ENCODE results near the gene PRR33.

PRR33 gene

DNA sequence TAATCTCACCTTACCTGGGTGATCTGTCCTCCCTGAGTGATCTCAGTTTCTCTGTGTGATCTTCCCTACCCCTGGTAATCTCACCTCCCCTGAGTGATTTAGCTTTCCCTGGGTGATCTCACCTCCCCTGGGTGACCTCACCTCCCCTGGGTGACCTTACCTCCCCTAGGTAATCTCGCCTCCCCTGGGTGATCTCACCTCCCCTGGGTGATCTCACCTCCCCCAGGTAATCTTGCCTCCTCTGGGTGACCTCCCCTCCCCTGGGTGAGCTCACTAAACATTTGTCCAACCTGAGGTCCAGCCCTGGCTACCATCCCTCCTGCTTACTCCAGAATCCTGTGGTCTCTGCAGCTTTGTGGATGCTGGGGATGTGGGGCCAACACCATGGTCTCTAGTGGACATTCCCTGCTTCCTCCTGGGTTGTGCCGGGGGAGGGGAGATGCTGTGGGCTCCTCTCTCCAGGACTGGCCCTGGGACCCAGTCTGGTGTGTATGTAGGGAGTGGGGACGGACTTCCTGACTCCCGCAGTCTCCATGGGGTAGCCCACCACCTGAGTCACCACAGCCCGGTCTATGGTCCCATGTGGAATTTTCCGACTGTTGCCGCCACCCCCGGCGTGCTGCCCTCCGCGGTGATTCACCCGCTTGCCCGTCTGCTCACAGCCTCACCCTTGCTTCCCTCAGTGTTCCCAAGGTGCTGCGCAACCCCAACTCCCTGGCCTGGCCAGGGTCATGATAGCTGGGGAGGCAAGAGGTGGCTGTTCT, 28.9 kb downstream of the PRR33 start:
- no peak for DNase-seq (ENCODE audit: low read depth in 2 of 2)

DNA sequence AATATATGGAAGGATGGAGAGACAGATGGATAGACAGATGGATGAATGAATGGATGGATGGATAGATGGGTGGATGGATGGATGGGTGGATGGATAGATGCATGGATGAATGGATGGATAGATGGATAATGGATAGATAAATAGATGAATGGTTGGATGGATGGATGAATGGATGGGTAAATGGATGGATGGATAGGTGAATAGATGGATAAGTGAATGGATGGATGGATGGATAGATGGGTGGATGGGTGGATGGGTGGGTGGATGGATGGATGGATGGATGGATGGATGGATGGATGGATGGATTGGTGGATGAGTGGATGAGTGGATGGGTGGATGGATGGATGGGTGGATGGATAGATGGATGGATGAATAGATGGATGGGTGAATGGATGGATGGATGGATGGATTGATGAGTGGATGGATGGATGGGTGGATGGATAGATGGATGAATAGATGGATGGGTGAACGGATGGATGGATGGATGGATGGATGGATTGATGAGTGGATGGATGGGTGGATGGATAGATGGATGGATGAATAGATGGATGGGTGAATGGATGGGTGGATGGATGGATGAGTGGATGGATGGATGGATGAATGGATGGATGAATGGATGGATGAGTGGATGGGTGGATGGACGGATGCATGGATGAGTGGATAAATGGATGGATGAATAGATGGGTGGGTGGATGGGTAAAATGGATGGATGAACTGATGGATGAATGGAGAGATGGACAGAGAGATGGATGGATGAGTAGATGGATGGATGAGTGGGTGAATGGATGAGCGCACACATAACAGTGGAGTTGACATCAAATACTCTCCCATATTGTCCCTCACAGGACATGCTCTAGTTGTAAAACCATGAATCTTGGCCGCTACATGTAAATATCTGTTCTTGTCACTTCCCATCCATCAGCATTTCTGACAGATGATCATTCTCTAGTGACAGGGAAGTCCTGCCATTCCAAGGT, 30.0 kb downstream of the PRR33 start:
- no peak for DNase-seq (ENCODE audit: low read depth in 2 of 2)

GRCh38 chr11:1860108-1860507, 31.6 kb downstream of the PRR33 start:
- no peak for DNase-seq (ENCODE audit: low read depth in 2 of 2)

DNA sequence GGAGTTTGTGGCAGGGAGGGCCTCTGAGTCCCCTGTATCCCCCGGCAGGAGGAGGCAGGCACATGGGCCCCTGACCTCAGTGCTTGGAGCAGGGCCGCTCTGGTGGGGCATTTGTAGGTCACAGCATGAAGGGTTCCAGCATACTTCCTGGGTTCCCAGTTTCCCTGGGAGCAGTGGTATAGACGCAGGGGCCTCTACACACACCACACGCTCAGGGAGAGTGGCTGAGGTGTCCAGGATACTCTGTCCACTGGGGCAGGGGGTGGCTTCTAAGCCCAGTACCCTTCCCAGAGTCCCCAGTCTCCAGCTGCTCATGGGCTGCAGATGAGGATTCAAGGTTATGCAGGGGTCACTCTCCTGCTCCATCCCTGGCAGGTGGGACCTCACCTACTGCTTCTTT, 32.7 kb downstream of the PRR33 start:
- no peak for DNase-seq (ENCODE audit: low read depth in 2 of 2)

- DNase-seq (ENCODE audit: low read depth in 2 of 2) = no peak
Measured at GRCh38 chr11:1858576-1858975, 33.1 kb downstream of the PRR33 start.

GRCh38 chr11:1858154-1858553, 33.5 kb downstream of the PRR33 start:
- DNase-seq (ENCODE audit: low read depth in 2 of 2) = no peak

DNA sequence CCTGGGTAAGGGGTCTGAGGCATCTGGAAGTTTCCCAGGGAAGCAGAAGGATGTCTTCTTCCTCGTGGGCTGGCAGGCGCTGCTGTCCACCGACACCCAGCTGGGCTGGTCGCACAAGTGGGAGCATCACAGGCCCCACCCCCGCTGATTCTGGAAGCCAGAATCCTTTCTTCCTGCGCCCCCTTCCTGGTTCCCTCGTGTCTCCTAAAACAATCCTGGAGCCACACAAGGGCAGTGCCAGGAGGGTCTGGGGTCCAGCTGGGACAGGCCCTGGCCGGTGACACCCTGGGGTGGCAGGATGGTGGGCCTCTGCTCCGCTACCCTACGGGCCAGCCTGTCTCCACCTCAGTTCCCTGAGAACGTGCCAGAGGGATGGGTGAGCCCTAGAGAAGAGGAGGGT, 34.6 kb downstream of the PRR33 start:
- DNase-seq (ENCODE audit: low read depth in 2 of 2) = no peak

DNA sequence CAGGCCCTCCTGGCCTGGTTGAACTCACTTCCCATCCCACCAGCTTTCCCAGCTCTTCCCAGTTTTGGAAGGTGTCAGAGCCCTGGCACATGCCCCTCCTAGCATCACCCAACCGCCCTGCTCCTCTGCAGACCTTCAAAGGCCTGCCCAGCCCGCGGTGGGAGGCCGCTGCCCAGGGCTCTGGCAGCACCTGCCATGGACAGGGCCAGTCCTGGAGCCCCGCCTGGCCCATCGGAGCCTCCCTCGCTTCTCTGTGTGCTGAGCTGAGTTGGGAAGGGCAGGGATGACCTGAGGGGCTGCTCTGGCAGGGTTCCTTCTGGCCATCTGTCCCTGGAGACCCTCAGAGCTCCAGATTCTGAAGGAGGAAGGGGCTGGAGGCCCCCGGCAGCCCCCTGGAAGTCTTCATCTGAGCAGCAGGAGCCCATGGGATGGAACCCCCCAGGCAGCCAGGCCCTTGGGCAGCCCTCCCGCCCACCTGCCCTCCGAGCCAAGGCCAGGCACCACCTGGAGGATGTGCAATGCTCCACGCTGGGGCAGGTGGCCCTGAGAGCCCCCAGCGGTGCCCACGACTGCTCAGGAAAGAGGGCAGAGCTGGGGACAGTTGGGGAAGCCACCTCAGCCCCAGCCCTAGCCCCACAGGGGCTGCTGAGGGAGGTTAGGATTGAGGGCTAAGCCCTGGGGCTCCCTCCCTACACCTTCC, 35.2 kb downstream of the PRR33 start:
- DNase-seq (ENCODE audit: low read depth in 2 of 2) = no peak

- no peak for DNase-seq (ENCODE audit: low read depth in 2 of 2)
Measured at GRCh38 chr11:1855886-1856265, 35.8 kb downstream of the PRR33 start.

GRCh38 chr11:1854949-1855885, 36.5 kb downstream of the PRR33 start:
- DNase-seq (ENCODE audit: low read depth in 2 of 2) = no peak

GRCh38 chr11:1854132-1854948, 37.4 kb downstream of the PRR33 start:
- DNase-seq (ENCODE audit: low read depth in 2 of 2) = no peak

GRCh38 chr11:1853376-1854131, 38.1 kb downstream of the PRR33 start:
- DNase-seq (ENCODE audit: low read depth in 2 of 2) = no peak

GRCh38 chr11:1852877-1853276, 38.8 kb downstream of the PRR33 start, which contains the start of gene LSP1:
LSP1 (plus strand) TSS chr11:1853084; CDS start chr11:1853145, 61 bp downstream.
- peak; percentile 63 to 67 for DNase-seq (ENCODE audit: low read depth in 2 of 2)

DNA sequence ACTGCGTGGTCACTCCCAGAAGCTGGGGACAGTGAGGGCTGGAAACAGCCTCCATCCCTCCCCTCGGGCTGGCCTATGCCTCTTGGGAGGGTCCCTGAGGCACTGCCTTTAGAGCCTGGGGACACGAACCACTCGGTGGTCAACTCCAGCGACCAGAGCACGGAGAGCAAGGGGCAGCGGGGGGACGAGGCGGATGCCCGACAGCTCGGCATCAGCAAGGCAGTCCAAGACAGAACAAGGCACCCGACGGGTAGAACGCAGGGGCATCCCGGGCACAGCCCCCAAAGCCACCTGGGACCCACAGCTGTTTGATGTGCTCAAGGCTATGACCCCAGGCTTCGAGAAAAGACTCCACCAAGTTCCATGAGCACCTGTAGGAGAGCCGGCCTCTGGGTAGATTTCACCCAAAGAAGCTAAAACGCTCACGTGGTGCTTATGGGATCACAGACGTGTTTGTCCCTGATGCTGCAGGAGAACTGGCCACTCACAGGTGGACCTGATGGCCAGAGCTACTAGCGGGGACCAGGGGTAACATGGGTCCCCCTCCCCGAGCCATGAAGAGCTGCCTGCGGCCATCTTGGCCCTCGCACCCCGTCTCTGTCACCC, 39.3 kb downstream of the PRR33 start:
- DNase-seq (ENCODE audit: low read depth in 2 of 2) = no peak

DNA sequence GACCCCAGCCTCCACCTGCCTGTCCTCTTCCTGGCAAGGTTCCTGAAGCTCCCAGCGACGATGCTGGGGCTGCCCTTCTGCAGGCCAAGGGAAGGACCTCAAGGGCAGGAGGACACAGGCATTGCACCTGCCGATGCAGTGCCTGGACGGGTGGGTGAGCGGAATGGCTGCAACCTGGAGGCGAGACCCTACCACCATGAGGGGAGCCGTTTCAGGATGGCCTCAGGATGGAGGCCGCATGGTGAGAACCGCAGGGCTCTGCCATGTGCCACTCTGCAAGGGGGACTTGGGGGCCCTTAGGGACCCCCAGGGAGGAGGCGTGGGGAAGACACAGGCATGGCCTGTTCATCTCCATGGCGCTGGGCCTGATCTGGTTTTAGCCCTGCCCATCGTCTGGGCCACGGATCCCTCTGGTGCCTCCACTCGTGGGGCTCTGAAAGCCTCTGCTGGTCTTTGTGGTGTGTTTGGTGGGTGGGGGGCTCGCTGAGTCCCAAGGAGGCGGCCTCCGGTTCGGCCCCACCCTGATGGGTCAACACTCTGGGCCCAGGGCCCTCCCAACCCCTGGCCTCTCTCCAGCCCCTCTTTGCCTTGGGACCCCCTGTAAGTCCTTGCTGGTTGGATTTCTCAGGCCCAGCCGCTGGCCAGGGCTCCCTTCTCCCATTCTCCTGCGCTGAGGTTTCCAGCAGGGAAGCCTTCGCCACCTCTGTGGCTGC, 40.1 kb downstream of the PRR33 start:
- DNase-seq (ENCODE audit: low read depth in 2 of 2) = no peak

DNA sequence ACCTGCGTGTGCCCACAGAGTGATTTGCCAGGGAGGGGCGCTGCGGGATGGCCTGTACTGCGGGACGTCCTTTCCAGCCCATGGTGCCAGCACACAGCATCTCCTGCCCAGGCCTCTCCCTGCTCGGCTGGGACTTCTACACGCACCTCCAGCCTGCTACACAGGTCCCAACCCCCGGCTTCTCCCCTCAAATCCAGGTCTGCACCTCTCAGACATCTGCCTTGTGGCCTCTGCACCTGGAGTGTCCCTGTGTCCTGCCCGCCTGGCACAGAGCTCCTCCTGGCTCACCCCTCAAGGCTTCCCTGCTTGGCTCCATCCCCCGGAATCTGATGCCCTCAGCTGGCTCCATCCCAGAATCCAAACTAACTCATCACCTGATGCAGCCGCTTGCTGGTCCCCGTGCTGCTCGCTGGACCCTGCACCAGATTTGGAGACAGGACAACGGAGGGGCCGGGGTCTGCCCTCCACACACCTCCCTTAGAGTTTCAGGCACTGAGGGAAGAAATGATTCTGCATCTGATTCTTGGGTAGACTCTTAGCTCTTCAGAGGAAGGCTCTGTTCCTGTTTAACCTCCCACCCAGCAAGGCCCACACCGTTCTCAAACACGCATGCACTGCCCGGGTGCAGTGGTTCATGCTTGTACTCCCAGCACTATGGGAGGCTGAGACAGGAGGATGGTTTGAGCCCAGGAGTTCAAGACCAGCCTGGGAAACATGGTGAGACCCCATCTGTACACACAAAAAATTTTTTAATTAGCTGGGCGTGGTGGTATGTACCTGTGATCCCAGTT, 42.9 kb downstream of the PRR33 start:
- DNase-seq (ENCODE audit: low read depth in 2 of 2) = no peak

DNA sequence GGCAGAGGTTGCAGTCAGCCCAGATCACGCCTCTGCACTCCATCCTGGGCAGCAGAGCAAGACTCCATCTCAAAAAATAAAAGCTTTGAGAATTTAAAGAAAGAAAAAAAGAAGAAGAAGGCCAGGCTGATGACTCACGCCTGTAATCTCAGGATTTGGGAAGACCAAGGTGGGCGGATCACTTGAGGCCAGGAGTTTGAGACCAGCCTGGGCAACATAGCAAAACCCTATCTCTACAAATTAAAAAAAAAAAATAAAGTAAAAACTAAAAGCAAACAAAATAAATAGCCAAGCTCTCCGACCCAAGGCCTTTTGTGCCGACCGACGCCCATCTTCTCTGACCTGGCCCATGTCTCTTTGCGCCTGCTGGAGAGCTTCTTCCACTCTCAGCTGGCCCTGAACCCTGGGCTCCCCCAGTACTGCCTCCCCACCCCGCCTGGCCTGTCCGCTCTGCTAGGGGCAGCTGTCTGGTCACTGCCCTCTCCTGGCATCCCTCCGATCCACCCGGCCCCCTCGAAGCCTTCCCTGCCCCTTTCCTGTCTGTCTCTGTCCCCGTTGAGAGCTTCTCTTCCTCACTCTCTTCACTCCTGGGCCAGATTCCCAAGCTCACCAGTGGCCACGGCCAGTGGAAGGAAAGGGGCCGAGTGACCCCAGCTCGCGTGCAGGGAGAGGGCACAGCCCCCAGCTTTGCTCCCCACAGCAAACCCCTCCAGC, 43.6 kb downstream of the PRR33 start:
- DNase-seq (ENCODE audit: low read depth in 2 of 2) = no peak

Measured in activated CD8-positive, alpha-beta memory T cell treated with anti-CD3 and anti-CD28 coated beads for 4 hours (primary cell).